Mesenchymal stem cell (in vitro differentiated cells and primary cell): Measurements from ENCODE around the gene DPH2.

ENCODE experiments used
- DNase-seq: peaks from one replicate; pipeline ENCODE4 v3.0.0-alpha.2; 2013
- H2AFZ ChIP-seq: one replicate; pipeline ENCODE4 v1.6.1; 2013; ENCODE audit warnings: low read depth, mild to moderate bottlenecking, control low read depth, inconsistent platforms, low read length, moderate library complexity
- H2AK5ac ChIP-seq: 2 replicates; pipeline ENCODE4 v1.6.1; 2013; ENCODE audit warnings: low read length, moderate library complexity, mild to moderate bottlenecking, inconsistent platforms; ENCODE audit not compliant: severe bottlenecking
- H2BK120ac ChIP-seq: one replicate; pipeline ENCODE4 v1.6.1; 2013; ENCODE audit warnings: low read depth, mild to moderate bottlenecking, inconsistent platforms, low read length, moderate library complexity
- H2BK12ac ChIP-seq, 2 experiments: one replicate each; pipeline ENCODE4 v1.6.1; 2013; ENCODE audit warnings: inconsistent platforms in 2 of 2, low read length in 2 of 2, mild to moderate bottlenecking in 2 of 2, moderate library complexity in 2 of 2, control low read depth in 1 of 2
- H2BK15ac ChIP-seq: one replicate; pipeline ENCODE4 v1.6.1; 2013; ENCODE audit warnings: mild to moderate bottlenecking, low read depth, inconsistent platforms; ENCODE audit not compliant: poor library complexity, severe bottlenecking
- H2BK5ac ChIP-seq: 2 replicates; pipeline ENCODE4 v1.6.1; 2013; ENCODE audit warnings: low read depth, mild to moderate bottlenecking, low read length, control low read depth, inconsistent platforms; ENCODE audit not compliant: poor library complexity, severe bottlenecking
- H3K14ac ChIP-seq, 2 experiments: one replicate each; pipeline ENCODE4 v1.6.1; 2013; ENCODE audit warnings: inconsistent platforms in 2 of 2, low read length in 2 of 2, control low read depth in 1 of 2, mild to moderate bottlenecking in 1 of 2, moderate library complexity in 1 of 2
- H3K18ac ChIP-seq, 2 experiments: one replicate each; pipeline ENCODE4 v1.6.1; 2013; ENCODE audit warnings: inconsistent platforms in 2 of 2, low read length in 2 of 2, control low read depth in 1 of 2, low read depth in 1 of 2, mild to moderate bottlenecking in 1 of 2
- H3K23ac ChIP-seq, 2 experiments: one replicate each; pipeline ENCODE4 v1.6.1; 2013; ENCODE audit warnings: inconsistent platforms in 2 of 2, low read length in 2 of 2, mild to moderate bottlenecking in 2 of 2, moderate library complexity in 2 of 2, control low read depth in 1 of 2
- H3K27ac ChIP-seq: 2 replicates; pipeline ENCODE4 v1.5.1; 2013; ENCODE audit warnings: mild to moderate bottlenecking, moderate library complexity, low read length, control low read depth, inconsistent platforms; ENCODE audit not compliant: poor library complexity, severe bottlenecking
- H3K27me3 ChIP-seq, 2 experiments: 2 replicates each; pipeline versions ENCODE4 v1.6.1 to v1.7.0; 2013; ENCODE audit warnings: low read length in 2 of 2, mild to moderate bottlenecking in 2 of 2, moderate library complexity in 2 of 2, control low read depth in 1 of 2, inconsistent platforms in 1 of 2; ENCODE audit not compliant: control insufficient read depth in 1 of 2, insufficient read depth in 1 of 2
- H3K36me3 ChIP-seq, 2 experiments: 2 replicates each; pipeline versions ENCODE4 v1.6.1 to v1.7.0; 2013; ENCODE audit warnings: low read length in 2 of 2, control low read depth in 1 of 2, inconsistent platforms in 1 of 2, low read depth in 1 of 2, mild to moderate bottlenecking in 1 of 2; ENCODE audit not compliant: insufficient read depth in 2 of 2, control insufficient read depth in 1 of 2
- H3K4ac ChIP-seq, 2 experiments: one replicate each; pipeline ENCODE4 v1.6.1; 2013; ENCODE audit warnings: inconsistent platforms in 2 of 2, low read length in 2 of 2, mild to moderate bottlenecking in 2 of 2, moderate library complexity in 2 of 2, control low read depth in 1 of 2, low read depth in 1 of 2
- H3K4me1 ChIP-seq: 2 replicates; pipeline ENCODE4 v1.6.1; 2013; ENCODE audit warnings: low read depth, low read length, control low read depth; ENCODE audit not compliant: control insufficient read depth, insufficient read depth
- H3K4me2 ChIP-seq: 2 replicates; pipeline ENCODE4 v1.6.1; 2013; ENCODE audit warnings: low read length, mild to moderate bottlenecking, inconsistent platforms; ENCODE audit not compliant: poor library complexity, severe bottlenecking
- H3K4me3 ChIP-seq, 2 experiments: 2 replicates each; pipeline versions ENCODE4 v1.5.1 to v1.7.0; 2013; ENCODE audit warnings: low read length in 2 of 2, mild to moderate bottlenecking in 2 of 2, control low read depth in 1 of 2, low read depth in 1 of 2; ENCODE audit not compliant: insufficient read depth in 1 of 2
- H3K79me1 ChIP-seq: replicated peaks from 2 replicates; pipeline ENCODE4 v1.6.1; 2013; ENCODE audit warnings: mild to moderate bottlenecking, control low read depth, low read length, inconsistent platforms; ENCODE audit not compliant: poor library complexity, severe bottlenecking
- H3K9ac ChIP-seq: 2 replicates; pipeline ENCODE4 v1.7.0; 2013; ENCODE audit warnings: mild to moderate bottlenecking, low read length, moderate library complexity
- H3K9me3 ChIP-seq: 2 replicates; pipeline ENCODE4 v1.7.0; 2013; ENCODE audit warnings: mild to moderate bottlenecking, low read length; ENCODE audit not compliant: control insufficient read depth
- H4K8ac ChIP-seq: one replicate; pipeline ENCODE4 v1.6.1; 2013; ENCODE audit warnings: inconsistent platforms, mild to moderate bottlenecking, low read length, moderate library complexity
- H4K91ac ChIP-seq: one replicate; pipeline ENCODE4 v1.6.1; 2013; ENCODE audit warnings: mild to moderate bottlenecking, low read length, inconsistent platforms
- WGBS: methylation state at CpG from one replicate; pipeline ENCODE4 v1.1.7; 2013; ENCODE audit warnings: mixed read lengths; 5-methylcytosine and 5-hydroxymethylcytosine counted together

The DPH2 gene

DNA sequence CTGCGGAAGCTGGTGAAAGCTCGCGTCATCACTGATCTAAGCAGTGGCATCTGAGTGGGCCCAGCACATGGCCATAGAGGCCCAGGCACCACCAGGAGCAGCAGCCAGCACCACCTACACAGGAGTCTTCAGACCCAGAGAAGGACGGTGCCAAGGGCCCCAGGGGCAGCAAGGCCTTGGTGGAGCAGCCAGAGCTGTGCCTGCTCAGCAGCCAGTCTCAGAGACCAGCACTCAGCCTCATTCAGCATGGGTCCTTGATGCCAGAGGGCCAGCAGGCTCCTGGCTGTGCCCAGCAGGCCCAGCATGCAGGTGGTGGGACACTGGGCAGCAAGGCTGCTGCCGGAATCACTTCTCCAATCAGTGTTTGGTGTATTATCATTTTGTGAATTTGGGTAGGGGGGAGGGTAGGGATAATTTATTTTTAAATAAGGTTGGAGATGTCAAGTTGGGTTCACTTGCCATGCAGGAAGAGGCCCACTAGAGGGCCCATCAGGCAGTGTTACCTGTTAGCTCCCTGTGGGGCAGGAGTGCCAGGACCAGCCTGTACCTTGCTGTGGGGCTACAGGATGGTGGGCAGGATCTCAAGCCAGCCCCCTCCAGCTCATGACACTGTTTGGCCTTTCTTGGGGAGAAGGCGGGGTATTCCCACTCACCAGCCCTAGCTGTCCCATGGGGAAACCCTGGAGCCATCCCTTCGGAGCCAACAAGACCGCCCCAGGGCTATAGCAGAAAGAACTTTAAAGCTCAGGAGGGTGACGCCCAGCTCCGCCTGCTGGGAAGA lies 39.5 kb upstream of the DPH2 start:
- H3K9me3 ChIP-seq: peaks cover 5% of the 10 kb centered on the region
- H2BK12ac ChIP-seq: no peak overlapping the region
- H2BK15ac ChIP-seq: no peak overlapping the region
- H2BK120ac ChIP-seq: no peak overlapping the region
- no peak overlapping the region for H3K9ac ChIP-seq
- H4K91ac ChIP-seq: no peak overlapping the region
- no peak overlapping the region for H3K4me2 ChIP-seq
- H3K36me3 ChIP-seq: peaks cover 20 to 34% of the 10 kb centered on the region in 2 experiments
- no peak overlapping the region for H3K14ac ChIP-seq
- H2AFZ ChIP-seq: no peak overlapping the region
- H3K27ac ChIP-seq: no peak overlapping the region
- peaks cover 32% of the 10 kb centered on the region for H3K4me1 ChIP-seq
- no peak overlapping the region for H3K4ac ChIP-seq
- H3K4me3 ChIP-seq: no peak overlapping the region
- no peak overlapping the region for H3K18ac ChIP-seq
- peaks cover 0 to 18% of the 10 kb centered on the region in 2 experiments for H3K27me3 ChIP-seq
- no peak overlapping the region for H4K8ac ChIP-seq
- H3K23ac ChIP-seq: no peak overlapping the region
- WGBS: 94% methylated on average over 10 of the region's 10 CpGs
- H2AK5ac ChIP-seq: no peak overlapping the region
- H2BK5ac ChIP-seq: no peak overlapping the region
- H3K79me1 ChIP-seq: no peaks in the 10 kb centered on the region
- no peak for DNase-seq

DNA sequence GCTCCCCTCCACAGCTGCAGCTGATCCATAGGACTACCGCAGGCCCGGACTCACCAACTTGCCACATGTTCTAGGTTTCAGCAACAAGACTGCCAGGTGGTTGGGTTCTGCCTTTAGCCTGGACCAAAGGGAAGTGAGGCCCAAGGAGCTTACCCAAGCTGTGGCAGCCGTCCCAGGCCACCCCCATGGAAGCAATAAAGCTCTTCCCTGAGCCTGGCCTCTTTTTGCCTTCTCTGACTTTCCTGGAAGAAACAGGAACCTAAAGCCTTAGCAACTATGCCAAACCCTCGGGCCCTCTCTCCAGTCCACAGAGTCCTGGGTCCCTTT lies 38.9 kb upstream of the DPH2 start:
- H4K91ac ChIP-seq: no peak overlapping the region
- no peak overlapping the region for H2AK5ac ChIP-seq
- H3K14ac ChIP-seq: no peak overlapping the region
- H3K27me3 ChIP-seq: peaks cover 0 to 23% of the 10 kb centered on the region in 2 experiments
- H2BK12ac ChIP-seq: no peak overlapping the region
- no peak overlapping the region for H3K18ac ChIP-seq
- H3K9ac ChIP-seq: no peak overlapping the region
- no peak overlapping the region for H2AFZ ChIP-seq
- peaks cover 37% of the 10 kb centered on the region for H3K4me1 ChIP-seq
- H2BK120ac ChIP-seq: no peak overlapping the region
- H3K36me3 ChIP-seq: peaks cover 15 to 28% of the 10 kb centered on the region in 2 experiments
- H3K4ac ChIP-seq: no peak overlapping the region
- no peak overlapping the region for H3K4me3 ChIP-seq
- no peaks in the 10 kb centered on the region for H3K79me1 ChIP-seq
- H2BK5ac ChIP-seq: no peak overlapping the region
- peak overlapping the region in 1 of 2 experiments; percentile 24 for H3K23ac ChIP-seq
- peaks cover 5% of the 10 kb centered on the region for H3K9me3 ChIP-seq
- H4K8ac ChIP-seq: no peak overlapping the region
- no peak overlapping the region for H3K4me2 ChIP-seq
- DNase-seq: no peak
- H3K27ac ChIP-seq: no peak overlapping the region
- no peak overlapping the region for H2BK15ac ChIP-seq
- WGBS: 87% methylated on average over 4 of the region's 4 CpGs

DNA sequence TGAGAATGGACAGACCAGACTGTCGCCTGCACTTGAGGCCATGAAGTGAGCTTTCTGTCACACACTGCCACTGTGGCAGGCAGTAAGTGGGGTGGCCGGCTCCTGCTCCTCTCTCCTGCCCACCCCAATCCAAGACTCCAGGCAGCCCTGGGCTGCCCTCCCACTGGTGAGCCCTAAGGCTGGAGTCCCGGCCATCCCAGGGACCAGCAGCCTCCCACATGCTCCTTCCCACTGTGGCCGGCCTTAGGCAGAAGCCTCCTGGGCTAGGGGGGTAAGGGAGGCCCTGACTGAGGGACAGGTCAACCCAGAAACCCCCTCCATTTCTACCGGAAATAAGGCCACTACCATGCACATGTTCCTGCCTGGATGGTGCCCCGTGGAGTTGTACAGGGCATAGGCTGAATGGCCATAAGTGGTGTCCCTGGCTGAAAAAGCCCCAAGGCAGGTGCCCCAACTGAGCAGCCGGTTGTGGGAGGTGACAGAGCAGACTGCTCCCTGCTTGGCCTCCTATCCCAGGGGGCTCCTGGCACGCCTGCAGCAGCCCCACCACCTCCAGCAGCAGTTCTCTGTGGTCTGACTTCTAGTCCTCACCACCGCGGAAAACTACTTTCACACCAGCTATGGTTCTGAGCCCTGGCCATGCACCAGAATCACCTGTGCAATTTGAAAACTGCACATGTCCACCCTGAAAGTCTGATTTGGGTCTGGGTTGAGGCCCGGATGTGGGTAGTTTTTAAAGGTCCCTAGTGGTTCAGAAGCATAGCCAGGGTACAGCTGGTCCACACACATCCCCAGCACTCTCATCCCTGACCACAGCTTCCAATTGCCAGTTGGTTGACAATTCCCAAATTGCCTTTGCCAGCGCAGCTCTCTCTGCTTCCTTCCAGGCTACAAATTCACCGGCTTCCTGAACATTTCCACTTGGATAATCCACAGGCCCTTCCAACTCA lies 37.8 kb upstream of the DPH2 start:
- no peak overlapping the region for H3K9ac ChIP-seq
- H3K23ac ChIP-seq: no peak overlapping the region
- no peak overlapping the region for H2BK5ac ChIP-seq
- no peak overlapping the region for H3K14ac ChIP-seq
- H2AFZ ChIP-seq: no peak overlapping the region
- peak overlapping the region in 1 of 2 experiments; percentile 14 for H3K4me3 ChIP-seq
- H3K27me3 ChIP-seq: peaks cover 0 to 30% of the 10 kb centered on the region in 2 experiments
- no peak overlapping the region for H3K4me2 ChIP-seq
- no peak overlapping the region for H2BK15ac ChIP-seq
- H3K9me3 ChIP-seq: peaks cover 5% of the 10 kb centered on the region
- H2BK120ac ChIP-seq: no peak overlapping the region
- H3K36me3 ChIP-seq: peaks cover 10 to 25% of the 10 kb centered on the region in 2 experiments
- no peak overlapping the region for H3K27ac ChIP-seq
- no peaks in the 10 kb centered on the region for H3K79me1 ChIP-seq
- H4K91ac ChIP-seq: no peak overlapping the region
- H3K18ac ChIP-seq: no peak overlapping the region
- no peak overlapping the region for H3K4ac ChIP-seq
- peaks cover 47% of the 10 kb centered on the region for H3K4me1 ChIP-seq
- no peak overlapping the region for H2BK12ac ChIP-seq
- H2AK5ac ChIP-seq: no peak overlapping the region
- 94% methylated on average over 12 of the region's 13 CpGs for WGBS
- H4K8ac ChIP-seq: peak overlapping the region; percentile 9
- DNase-seq: no peak
